HCT116 (cell line): ENCODE results near the gene TMEM130. TPM values are rescaled to one million over a fixed set of nuclear protein-coding genes. Genes with fewer than 3 reads are reported as not detected.

ENCODE experiments used
- ATAC-seq: fragments of 200-7000 bp; cut with Tn5 transposase; 2 replicates; pipeline ENCODE4 v1.9.1; 2020; ENCODE audit warnings: mild to moderate bottlenecking, moderate library complexity
- BruUV-seq: library from RNA; stranded (reverse); fragments of 400-500 nt; replicated peaks from 2 replicates; lab custom pipeline; 2021; lab: Mats Ljungman, UMichigan
- CTCF ChIA-PET: fragments of 300-600 bp; sonication (Branson Sonifier 250); formaldehyde crosslinking; loops from one replicate; lab custom pipeline; 2021; ENCODE audit warnings: antibody characterized with exemption; lab: Charles Lee
- POLR2A ChIA-PET: fragments of 300-600, 350-600 bp; sonication (Branson Sonifier 250); formaldehyde crosslinking; loops from one replicate; lab custom pipeline; 2021; ENCODE audit warnings: antibody characterized with exemption; lab: Charles Lee
- RAD21 ChIA-PET, 2 experiments: fragments of 300-600 bp; sonication (Branson Sonifier 250); formaldehyde crosslinking; loops; one replicate each; lab custom pipeline; 2023; ENCODE audit warnings: low total read pairs in 2 of 2; ENCODE audit not compliant: uncharacterized antibody in 2 of 2, unreplicated experiment in 2 of 2, low non-redundant PET in 1 of 2; lab: Charles Lee
- DNase-seq: peaks from one replicate; pipeline ENCODE4 v3.0.0-alpha.2; 2010; ENCODE audit warnings: low read depth, low spot score
- H2AFZ ChIP-seq: fragments of 200-600 bp; shearing (Covaris generic), sonication (generic); 2 replicates; pipeline ENCODE4 v1.6.1; 2017; ENCODE audit warnings: low read depth, mixed run types, mixed read lengths, antibody characterized with exemption, low read length; ENCODE audit not compliant: poor library complexity, severe bottlenecking
- H3K27ac ChIP-seq: 2 replicates; pipeline ENCODE4 v1.5.1; 2012; ENCODE audit warnings: low read depth, low read length
- H3K27me3 ChIP-seq: fragments of 200-600 bp; sonication (generic); 2 replicates; pipeline ENCODE4 v1.6.1; 2016; ENCODE audit warnings: mixed run types, low read length, mixed read lengths; ENCODE audit not compliant: insufficient read depth
- H3K36me3 ChIP-seq, 2 experiments: fragments of 200-500 bp in 1 of 2; fragments of 200-600 bp in 1 of 2; sonication (Bioruptor generic) in 1 of 2; sonication (generic) in 1 of 2; 2 replicates each; pipeline versions ENCODE4 v1.5.1 to v1.6.1; 2014 to 2016; ENCODE audit warnings: low read length in 2 of 2, inconsistent platforms in 1 of 2, mixed read lengths in 1 of 2, mixed run types in 1 of 2; ENCODE audit not compliant: insufficient read depth in 2 of 2, control insufficient read depth in 1 of 2
- H3K4me1 ChIP-seq, 2 experiments: fragments of 200-600 bp in 1 of 2; sonication (generic) in 1 of 2; 2 replicates each; pipeline versions ENCODE4 v1.5.1 to v1.6.1; 2012 to 2017; ENCODE audit warnings: low read length in 2 of 2, inconsistent platforms in 1 of 2, mild to moderate bottlenecking in 1 of 2, mixed read lengths in 1 of 2, mixed run types in 1 of 2, moderate library complexity in 1 of 2; ENCODE audit not compliant: insufficient read depth in 2 of 2, control insufficient read depth in 1 of 2
- H3K4me2 ChIP-seq: fragments of 200-600 bp; sonication (generic); 2 replicates; pipeline ENCODE4 v1.6.1; 2017; ENCODE audit warnings: mixed run types, low read length, mixed read lengths
- H3K4me3 ChIP-seq, 2 experiments: fragments of 200-600 bp in 1 of 2; sonication (generic) in 1 of 2; replicated peaks in 1 of 2; 2 replicates each; pipeline ENCODE4 v1.5.1; 2011 to 2016; ENCODE audit warnings: low read length in 2 of 2, control low read depth in 1 of 2, low read depth in 1 of 2, mild to moderate bottlenecking in 1 of 2, mixed read lengths in 1 of 2, mixed run types in 1 of 2
- H3K79me2 ChIP-seq: fragments of 200-600 bp; sonication (generic); 2 replicates; pipeline ENCODE4 v1.6.1; 2017; ENCODE audit warnings: mild to moderate bottlenecking, mixed run types, low read length, moderate library complexity, mixed read lengths; ENCODE audit not compliant: insufficient read depth
- H3K9ac ChIP-seq: fragments of 200-600 bp; sonication (generic); 2 replicates; pipeline ENCODE4 v1.6.1; 2016; ENCODE audit warnings: low read length, mixed read lengths
- H3K9me2 ChIP-seq: fragments of 200-600 bp; sonication (generic), shearing (Covaris generic); 2 replicates; pipeline ENCODE4 v1.6.1; 2017; ENCODE audit warnings: mixed run types, mild to moderate bottlenecking, moderate library complexity; ENCODE audit not compliant: insufficient read depth
- H3K9me3 ChIP-seq, 2 experiments: fragments of 200-500 bp in 1 of 2; fragments of 200-600 bp in 1 of 2; sonication (Bioruptor generic) in 1 of 2; sonication (generic) in 1 of 2; 2 replicates each; pipeline ENCODE4 v1.6.1; 2014 to 2017; ENCODE audit warnings: low read length in 2 of 2, mixed read lengths in 2 of 2, inconsistent platforms in 1 of 2, low read depth in 1 of 2, mild to moderate bottlenecking in 1 of 2, mixed run types in 1 of 2, moderate library complexity in 1 of 2; ENCODE audit not compliant: control insufficient read depth in 1 of 2, insufficient read depth in 1 of 2
- H4K20me1 ChIP-seq: fragments of 200-600 bp; sonication (generic), shearing (Covaris generic); 2 replicates; pipeline ENCODE4 v1.6.1; 2017; ENCODE audit warnings: mixed run types, mild to moderate bottlenecking, moderate library complexity; ENCODE audit not compliant: insufficient read depth
- ATF3 ChIP-seq: IDR thresholded peaks from 2 replicates; pipeline ENCODE4 v1.6.1; 2012
- ELF1 ChIP-seq: IDR thresholded peaks from 2 replicates; pipeline ENCODE4 v1.6.1; 2012; ENCODE audit warnings: low read depth, borderline replicate concordance
- EZH2 ChIP-seq: fragments of 200-600 bp; sonication (generic); IDR thresholded peaks from 2 replicates; pipeline ENCODE4 v1.6.1; 2017; ENCODE audit warnings: antibody characterized with exemption, mixed run types
- EZH2phosphoT487 ChIP-seq: fragments of 200-600 bp; IDR thresholded peaks from 2 replicates; pipeline ENCODE4 v1.6.1; 2018; ENCODE audit warnings: antibody characterized with exemption, borderline replicate concordance
- FOSL1 ChIP-seq: IDR thresholded peaks from 2 replicates; pipeline ENCODE4 v1.6.1; 2012; ENCODE audit warnings: low read depth
- JUND ChIP-seq: IDR thresholded peaks from 2 replicates; pipeline ENCODE4 v1.6.1; 2012
- POLR2A ChIP-seq: IDR thresholded peaks from 2 replicates; pipeline ENCODE4 v1.7.0; 2011; ENCODE audit warnings: borderline replicate concordance; ENCODE audit not compliant: insufficient read depth, insufficient read length; ENCODE audit errors: extremely low read depth
- SIN3A ChIP-seq: IDR thresholded peaks from 2 replicates; pipeline ENCODE4 v1.6.1; 2012; ENCODE audit warnings: low read depth
- TCF7L2 ChIP-seq: IDR thresholded peaks from 2 replicates; pipeline ENCODE4 v1.7.0; 2011; ENCODE audit warnings: borderline replicate concordance, inconsistent platforms; ENCODE audit not compliant: insufficient read depth, insufficient read length; ENCODE audit errors: extremely low read depth
- YY1 ChIP-seq: IDR thresholded peaks from 2 replicates; pipeline ENCODE4 v1.6.1; 2011; ENCODE audit warnings: low read length, low read depth, moderate library complexity, mild to moderate bottlenecking; ENCODE audit not compliant: insufficient replicate concordance; ENCODE audit errors: extremely low read depth
- ZBTB33 ChIP-seq: IDR thresholded peaks from 2 replicates; pipeline ENCODE4 v1.6.1; 2011; ENCODE audit warnings: mild to moderate bottlenecking, low read length, moderate library complexity; ENCODE audit not compliant: insufficient replicate concordance; ENCODE audit errors: extremely low read depth
- ZFX ChIP-seq: fragments of 450-650 bp; IDR thresholded peaks from 2 replicates; pipeline ENCODE4 v1.6.1; 2017
- ZNF274 ChIP-seq: fragments of 200-500 bp; sonication (Bioruptor generic); IDR thresholded peaks from 2 replicates; pipeline ENCODE4 v1.6.1; 2014; ENCODE audit warnings: mild to moderate bottlenecking, low read depth, low read length, inconsistent platforms
- intact Hi-C: fragments of 100-400 bp; cut with micrococcal nuclease; formaldehyde crosslinking; loops from 2 replicates; pipeline ENCODE4 v1.10.0; 2022
- total RNA-seq: library from RNA; stranded (reverse); gene quantifications from one replicate; pipeline ENCODE4 v1.2.1, GENCODE V29; 2021; ENCODE audit not compliant: unreplicated experiment

TMEM130 gene
- total RNA-seq, 1 experiment from 2014 or later = not detected

- RAD21 ChIA-PET = no interaction called here
- ATAC-seq (no peak), DNase-seq (no peak)
- H3K27me3 ChIP-seq = no peaks in the 10 kb centered on the region
- no peak overlapping the region for H3K9ac ChIP-seq
- H2AFZ ChIP-seq = no peak overlapping the region
- intact Hi-C loops = no loop called here
- TF ChIP-seq TCF7L2 (no peak), FOSL1 (no peak), ZNF274 (no peak), ELF1 (no peak), ZBTB33 (no peak)
- no peak overlapping the region for H3K4me2 ChIP-seq
- POLR2A ChIA-PET = no interaction called here
- H3K9me2 ChIP-seq = no peaks in the 10 kb centered on the region
- no peaks in the 10 kb centered on the region for H3K4me1 ChIP-seq
- no peaks in the 10 kb centered on the region for H3K79me2 ChIP-seq
- BruUV-seq = no TSS peak
- peaks cover 41 to 63% of the 10 kb centered on the region in 2 experiments for H3K36me3 ChIP-seq
- no peaks in the 10 kb centered on the region for H3K9me3 ChIP-seq
- no peaks in the 10 kb centered on the region for H4K20me1 ChIP-seq
- H3K4me3 ChIP-seq = no peak overlapping the region
- CTCF ChIA-PET = interaction anchor here (0.9 kb wide), 1 partner anchor 32 kb away, joined by 3 read pairs; no protein-coding TSS in a partner anchor
- H3K27ac ChIP-seq = no peak overlapping the region
Observed at GRCh38 chr7:98911916-98912315, 42.1 kb upstream of the TMEM130 start.

- H3K4me2 ChIP-seq = no peak overlapping the region
- no peak overlapping the region for H3K9ac ChIP-seq
- ChIA-PET CTCF (no interaction called here), RAD21 (no interaction called here), POLR2A (no interaction called here)
- no TSS peak for BruUV-seq
- DNase-seq = no peak
- no peaks in the 10 kb centered on the region for H3K79me2 ChIP-seq
- H3K4me1 ChIP-seq = no peaks in the 10 kb centered on the region
- intact Hi-C loops = no loop called here
- no peaks in the 10 kb centered on the region for H3K9me3 ChIP-seq
- no peak overlapping the region for H2AFZ ChIP-seq
- ATAC-seq = no peak
- H3K27ac ChIP-seq = no peak overlapping the region
- H3K9me2 ChIP-seq = no peaks in the 10 kb centered on the region
- H3K27me3 ChIP-seq = no peaks in the 10 kb centered on the region
- peaks cover 42 to 68% of the 10 kb centered on the region in 2 experiments for H3K36me3 ChIP-seq
- no peaks in the 10 kb centered on the region for H4K20me1 ChIP-seq
- H3K4me3 ChIP-seq = no peak overlapping the region
- TF ChIP-seq ZBTB33 = no peak
- no peak for TF ChIP-seq EZH2phosphoT487
- no peak for TF ChIP-seq POLR2A
- TF ChIP-seq FOSL1 = no peak
- no peak for TF ChIP-seq ATF3
- no peak for TF ChIP-seq YY1
- no peak for TF ChIP-seq SIN3A
- TF ChIP-seq EZH2 = no peak
- no peak for TF ChIP-seq JUND
- TF ChIP-seq ZFX = no peak
- no peak for TF ChIP-seq TCF7L2
- no peak for TF ChIP-seq ZNF274
Observed at GRCh38 chr7:98910427-98910826, 40.6 kb upstream of the TMEM130 start.
